Thyroid gland (tissue), 4 donors: Measurements from ENCODE around the gene RAP1GAP.

Experiments used
- POLR2A ChIP-seq, 2 donors: fragments of 450-650 bp; IDR thresholded peaks; one replicate each; pipeline ENCODE4 v1.6.1; 2017; ENCODE audit warnings: antibody characterized with exemption in 2 of 2, mild to moderate bottlenecking in 2 of 2, moderate library complexity in 1 of 2
- TF ChIP-seq, protein P1 (sequence below), 6 experiments: fragments of 200-600 bp in 3 of 6; fragments of 450-650 bp in 3 of 6; sonication (generic) in 3 of 6; IDR thresholded peaks; one replicate each; pipeline ENCODE4 v1.5.1; 2016 to 2019; ENCODE audit warnings: antibody characterized with exemption in 6 of 6, mild to moderate bottlenecking in 2 of 6, inconsistent platforms in 1 of 6, moderate library complexity in 1 of 6

- TF ChIP-seq POLR2A (IDR thresholded peaks at IDR 0.05): no peak
- TF ChIP-seq, protein P1, sequence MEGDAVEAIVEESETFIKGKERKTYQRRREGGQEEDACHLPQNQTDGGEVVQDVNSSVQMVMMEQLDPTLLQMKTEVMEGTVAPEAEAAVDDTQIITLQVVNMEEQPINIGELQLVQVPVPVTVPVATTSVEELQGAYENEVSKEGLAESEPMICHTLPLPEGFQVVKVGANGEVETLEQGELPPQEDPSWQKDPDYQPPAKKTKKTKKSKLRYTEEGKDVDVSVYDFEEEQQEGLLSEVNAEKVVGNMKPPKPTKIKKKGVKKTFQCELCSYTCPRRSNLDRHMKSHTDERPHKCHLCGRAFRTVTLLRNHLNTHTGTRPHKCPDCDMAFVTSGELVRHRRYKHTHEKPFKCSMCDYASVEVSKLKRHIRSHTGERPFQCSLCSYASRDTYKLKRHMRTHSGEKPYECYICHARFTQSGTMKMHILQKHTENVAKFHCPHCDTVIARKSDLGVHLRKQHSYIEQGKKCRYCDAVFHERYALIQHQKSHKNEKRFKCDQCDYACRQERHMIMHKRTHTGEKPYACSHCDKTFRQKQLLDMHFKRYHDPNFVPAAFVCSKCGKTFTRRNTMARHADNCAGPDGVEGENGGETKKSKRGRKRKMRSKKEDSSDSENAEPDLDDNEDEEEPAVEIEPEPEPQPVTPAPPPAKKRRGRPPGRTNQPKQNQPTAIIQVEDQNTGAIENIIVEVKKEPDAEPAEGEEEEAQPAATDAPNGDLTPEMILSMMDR (IDR thresholded peaks at IDR 0.05): no peak
Measured at GRCh38 chr1:21621051-21621450, 48.1 kb downstream of the RAP1GAP start.
